Measurements from ENCODE around the gene SPPL2C.

Gene SPPL2C, protein sequence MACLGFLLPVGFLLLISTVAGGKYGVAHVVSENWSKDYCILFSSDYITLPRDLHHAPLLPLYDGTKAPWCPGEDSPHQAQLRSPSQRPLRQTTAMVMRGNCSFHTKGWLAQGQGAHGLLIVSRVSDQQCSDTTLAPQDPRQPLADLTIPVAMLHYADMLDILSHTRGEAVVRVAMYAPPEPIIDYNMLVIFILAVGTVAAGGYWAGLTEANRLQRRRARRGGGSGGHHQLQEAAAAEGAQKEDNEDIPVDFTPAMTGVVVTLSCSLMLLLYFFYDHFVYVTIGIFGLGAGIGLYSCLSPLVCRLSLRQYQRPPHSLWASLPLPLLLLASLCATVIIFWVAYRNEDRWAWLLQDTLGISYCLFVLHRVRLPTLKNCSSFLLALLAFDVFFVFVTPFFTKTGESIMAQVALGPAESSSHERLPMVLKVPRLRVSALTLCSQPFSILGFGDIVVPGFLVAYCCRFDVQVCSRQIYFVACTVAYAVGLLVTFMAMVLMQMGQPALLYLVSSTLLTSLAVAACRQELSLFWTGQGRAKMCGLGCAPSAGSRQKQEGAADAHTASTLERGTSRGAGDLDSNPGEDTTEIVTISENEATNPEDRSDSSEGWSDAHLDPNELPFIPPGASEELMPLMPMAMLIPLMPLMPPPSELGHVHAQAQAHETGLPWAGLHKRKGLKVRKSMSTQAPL

GRCh38 chr17:45844695-45845375 is at the start of gene SPPL2C:
Gene SPPL2C, plus strand, starts transcription at chr17:45844881. Its CDS starts 26 bp downstream, at chr17:45844907.
- DNase-seq (ENCODE audit: low read depth in 2 of 2, low spot score in 1 of 2), result no peak

- no peak for DNase-seq (ENCODE audit: low read depth in 2 of 2, low spot score in 1 of 2)
These were observed 43.9 kb upstream of the SPPL2C start for GRCh38 chr17:45800816-45801215.

DNA sequence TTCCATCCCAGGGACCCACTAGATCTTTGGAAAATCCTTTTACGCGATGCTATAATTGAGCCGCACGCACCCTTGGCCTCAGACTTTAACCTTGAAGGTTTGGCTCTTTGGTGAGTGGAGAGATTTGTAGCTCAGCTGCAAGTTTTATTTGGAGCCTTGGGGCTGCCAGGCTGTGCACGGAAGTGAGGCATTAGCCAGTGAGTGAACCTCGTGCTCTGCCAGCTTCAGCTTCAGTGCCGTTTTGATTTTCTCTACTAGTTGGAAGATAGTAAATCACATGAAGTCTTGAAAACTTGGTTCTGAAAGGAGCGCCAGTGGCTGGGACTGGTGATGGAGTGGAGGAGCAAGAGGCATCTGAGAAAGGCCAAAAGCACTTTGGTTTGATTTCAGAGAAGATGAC is 43.3 kb upstream of the SPPL2C start:
- no peak for DNase-seq (ENCODE audit: low read depth in 2 of 2, low spot score in 1 of 2)

DNA sequence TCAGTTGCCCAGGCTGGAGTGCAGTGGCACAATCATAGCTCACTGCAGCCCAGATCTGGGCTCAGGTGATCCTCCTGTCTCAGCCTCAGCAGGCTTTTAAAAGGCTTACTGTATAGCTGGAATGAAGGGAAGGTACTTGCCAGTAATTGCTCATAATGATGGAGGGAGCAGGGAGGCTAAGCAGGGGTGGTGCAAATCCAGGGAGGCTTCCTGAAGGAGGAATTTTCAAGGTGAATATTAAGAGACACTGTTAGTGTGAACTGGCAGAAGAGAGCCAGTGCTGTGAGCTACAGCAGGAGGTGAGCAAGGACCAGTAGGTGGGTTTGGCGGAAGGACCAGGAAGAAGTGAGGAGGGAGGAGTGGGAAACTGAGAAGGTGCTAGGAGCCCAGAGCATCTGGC is 35.8 kb upstream of the SPPL2C start:
- no peak for DNase-seq (ENCODE audit: low read depth in 2 of 2, low spot score in 1 of 2)

GRCh38 chr17:45809499-45809898 is 35.2 kb upstream of the SPPL2C start:
- DNase-seq (ENCODE audit: low read depth in 2 of 2, low spot score in 1 of 2), result no peak

DNA sequence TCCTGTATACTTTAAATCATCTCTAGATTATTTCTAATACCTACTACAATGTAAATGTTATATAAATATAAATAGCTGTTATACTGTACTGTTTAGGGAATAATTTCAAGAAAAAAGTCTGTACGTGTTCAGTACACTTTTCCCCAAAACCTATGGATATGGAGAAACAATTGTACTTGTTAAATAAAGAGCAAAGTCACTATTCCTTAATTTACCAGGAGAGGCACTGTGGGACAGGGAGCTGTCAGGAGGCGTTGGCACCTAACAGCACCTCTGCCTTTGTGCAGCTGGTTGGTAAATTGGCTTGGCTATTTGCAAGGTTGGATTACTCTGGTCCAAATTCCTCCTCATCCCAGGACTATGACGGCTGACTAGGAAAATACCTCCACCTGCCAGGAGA is 32.6 kb upstream of the SPPL2C start:
- no peak for DNase-seq (ENCODE audit: low read depth in 2 of 2, low spot score in 1 of 2)

GRCh38 chr17:45813048-45813725 is 31.5 kb upstream of the SPPL2C start:
- DNase-seq (ENCODE audit: low read depth in 2 of 2, low spot score in 1 of 2), result no peak

DNA sequence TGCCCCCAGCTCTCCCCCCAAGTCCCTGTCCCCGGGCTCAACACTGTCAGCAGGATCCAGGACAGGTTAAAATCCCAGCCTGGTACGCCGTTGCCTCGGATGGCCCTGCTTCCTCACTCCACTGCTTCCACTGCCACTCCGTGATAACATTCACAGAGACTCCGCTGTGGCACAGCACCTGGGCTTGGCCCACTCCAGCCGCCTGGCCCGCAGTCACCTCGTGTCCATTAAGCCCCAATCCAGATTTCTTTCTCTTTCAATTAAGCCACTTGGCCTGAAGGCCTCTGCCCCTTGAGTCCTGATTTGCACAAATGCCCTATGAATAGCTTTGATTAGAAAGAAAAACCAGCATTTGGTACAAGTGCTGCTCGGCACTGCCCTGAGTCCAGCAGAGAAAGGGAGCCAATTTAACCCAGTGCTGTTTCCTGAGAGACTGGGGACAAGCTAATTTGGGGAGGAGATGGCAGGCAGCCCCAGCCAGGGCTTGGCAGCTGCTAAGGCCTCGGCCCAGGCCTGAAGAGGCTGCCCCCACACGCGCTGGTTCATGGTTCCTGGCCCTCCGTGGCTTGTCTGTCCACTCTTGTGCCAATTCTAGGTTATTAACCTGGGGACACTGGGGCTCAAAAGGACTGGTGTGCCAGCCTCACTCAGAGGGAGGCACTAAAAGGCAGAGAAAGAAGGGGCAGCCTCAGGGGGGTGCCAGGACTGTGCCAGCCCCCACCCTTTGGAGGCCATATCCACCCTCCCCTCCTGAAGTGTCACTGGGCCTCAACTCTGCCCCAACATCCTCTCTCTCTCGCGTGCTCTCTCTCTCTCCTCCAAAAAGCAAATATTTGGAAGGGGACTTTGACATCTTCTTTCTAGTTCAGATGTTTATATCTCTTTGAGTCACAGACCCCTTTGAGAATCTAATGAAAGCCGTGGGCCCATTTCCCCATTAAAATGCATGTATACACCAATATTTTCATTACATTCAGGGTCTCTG is 29.8 kb upstream of the SPPL2C start:
- DNase-seq (ENCODE audit: low read depth in 2 of 2, low spot score in 1 of 2), result no peak

DNA sequence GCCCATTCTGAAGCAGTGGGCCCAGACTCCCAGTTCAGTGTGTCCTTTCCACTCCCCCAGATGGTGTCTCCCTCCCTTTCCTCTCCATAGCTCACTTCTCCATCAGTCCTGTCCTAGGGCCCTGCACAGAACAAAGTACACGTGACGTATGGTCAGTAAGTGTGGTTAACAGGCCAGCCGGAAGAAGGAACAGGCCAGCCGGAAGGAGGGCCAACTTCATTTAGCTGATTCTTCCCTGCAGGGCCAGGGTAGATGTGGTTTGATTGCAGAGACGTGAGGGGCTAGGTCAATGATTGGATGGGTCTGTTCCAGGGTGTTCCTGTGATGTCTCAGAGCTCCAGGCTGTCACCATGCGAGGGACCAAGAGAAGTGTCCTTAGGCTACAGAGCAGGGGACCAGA is 28.9 kb upstream of the SPPL2C start:
- DNase-seq (ENCODE audit: low read depth in 2 of 2, low spot score in 1 of 2), result no peak

- no peak for DNase-seq (ENCODE audit: low read depth in 2 of 2, low spot score in 1 of 2)
These were observed 26.6 kb upstream of the SPPL2C start for GRCh38 chr17:45818041-45818440.

GRCh38 chr17:45818699-45819098 is 26.0 kb upstream of the SPPL2C start:
- DNase-seq (ENCODE audit: low read depth in 2 of 2, low spot score in 1 of 2), result no peak

GRCh38 chr17:45819632-45820031 is 25.0 kb upstream of the SPPL2C start:
- no peak for DNase-seq (ENCODE audit: low read depth in 2 of 2, low spot score in 1 of 2)

DNA sequence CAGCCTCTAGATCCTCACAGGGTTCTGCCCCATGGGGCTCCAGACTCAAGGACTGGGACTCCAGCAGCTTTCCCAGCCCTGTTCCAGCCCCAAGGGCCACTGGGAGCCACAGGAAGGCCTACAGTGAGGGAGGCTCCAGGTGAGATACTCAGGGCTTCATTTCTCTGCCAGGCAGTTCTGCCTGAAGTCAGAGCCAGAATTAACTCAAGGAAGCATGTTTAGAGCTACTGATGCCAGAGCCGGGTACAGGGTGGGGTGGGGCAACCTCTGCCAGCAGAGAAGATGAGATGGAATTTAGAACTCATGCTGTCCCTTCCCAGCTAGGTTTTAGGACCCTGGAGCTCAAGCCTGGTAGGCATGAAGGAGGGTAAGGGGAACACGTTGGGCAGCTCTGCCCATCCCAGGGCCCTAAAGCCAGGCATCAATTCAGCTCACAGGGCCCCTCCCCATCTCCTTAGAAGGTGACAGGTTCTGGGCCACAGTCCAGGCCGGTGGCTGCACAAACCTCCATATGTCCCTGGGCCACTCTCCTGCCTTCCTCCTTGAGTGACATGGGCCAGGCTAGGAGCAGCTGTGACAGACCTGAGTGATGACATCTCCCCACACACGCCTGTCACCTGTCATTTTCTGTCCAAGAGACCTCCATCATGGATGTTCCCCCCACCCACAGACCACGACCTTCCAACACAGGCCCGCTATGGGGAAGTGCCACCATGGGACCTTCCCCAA is 24.5 kb upstream of the SPPL2C start:
- no peak for DNase-seq (ENCODE audit: low read depth in 2 of 2, low spot score in 1 of 2)

- DNase-seq (ENCODE audit: low read depth in 2 of 2, low spot score in 1 of 2), result no peak
These were observed 23.5 kb upstream of the SPPL2C start for GRCh38 chr17:45821147-45821546.

- DNase-seq (ENCODE audit: low read depth in 2 of 2, low spot score in 1 of 2), result no peak
These were observed 21.1 kb upstream of the SPPL2C start for GRCh38 chr17:45823598-45823997.

- DNase-seq (ENCODE audit: low read depth in 2 of 2, low spot score in 1 of 2), result no peak
These were observed 20.2 kb upstream of the SPPL2C start for GRCh38 chr17:45824475-45824874.

- no peak for DNase-seq (ENCODE audit: low read depth in 2 of 2, low spot score in 1 of 2)
These were observed 19.7 kb upstream of the SPPL2C start for GRCh38 chr17:45824901-45825492.

GRCh38 chr17:45825792-45826191 is 18.9 kb upstream of the SPPL2C start:
- no peak for DNase-seq (ENCODE audit: low read depth in 2 of 2, low spot score in 1 of 2)

GRCh38 chr17:45826919-45827588 is 17.6 kb upstream of the SPPL2C start:
- DNase-seq (ENCODE audit: low read depth in 2 of 2, low spot score in 1 of 2), result no peak

All from stimulated activated CD8-positive, alpha-beta memory T cell treated with anti-CD3 and anti-CD28 coated beads, Interleukin-4, amount 100 ng/mL, for 1 hour (primary cell).